ENCODE measurements around the gene WASF3. TPM values are rescaled to one million over a fixed set of nuclear protein-coding genes. Genes with fewer than 3 reads are reported as not detected.

The WASF3 gene
- total RNA-seq, 4 donors from 2014 or later, result 1.4 to 13.9 (median 2.8) TPM

DNA sequence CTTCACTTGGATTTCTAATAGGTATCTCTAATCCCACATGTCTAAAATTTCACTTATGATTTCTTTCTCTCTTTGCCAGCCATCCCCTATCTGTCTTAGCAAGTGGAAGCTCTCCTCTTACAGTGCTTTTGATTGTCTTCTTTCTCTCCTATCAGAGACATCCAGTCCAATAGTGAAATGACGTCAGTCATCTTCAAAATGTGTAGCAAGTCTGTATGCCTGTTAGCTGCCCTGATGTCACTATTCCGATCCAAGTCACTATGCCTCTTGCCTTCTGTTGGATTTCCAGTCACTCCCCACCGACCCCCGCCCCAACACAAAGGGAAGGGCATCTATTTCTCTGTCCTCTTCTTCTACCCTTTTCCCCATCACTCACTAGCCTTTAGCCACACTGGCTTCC is 96.4 kb downstream of the WASF3 start:
- Histone ChIP-seq H3K9me3 (peaks cover 0 to 12% (median 0%) of the 10 kb centered on the region in 3 donors), H3K27ac (no peak overlapping the region), H3K4me1 (no peaks in the 10 kb centered on the region), H3K36me3 (no peaks in the 10 kb centered on the region), H3K4me3 (no peak overlapping the region), H3K27me3 (no peaks in the 10 kb centered on the region)
- TF ChIP-seq, protein P1, sequence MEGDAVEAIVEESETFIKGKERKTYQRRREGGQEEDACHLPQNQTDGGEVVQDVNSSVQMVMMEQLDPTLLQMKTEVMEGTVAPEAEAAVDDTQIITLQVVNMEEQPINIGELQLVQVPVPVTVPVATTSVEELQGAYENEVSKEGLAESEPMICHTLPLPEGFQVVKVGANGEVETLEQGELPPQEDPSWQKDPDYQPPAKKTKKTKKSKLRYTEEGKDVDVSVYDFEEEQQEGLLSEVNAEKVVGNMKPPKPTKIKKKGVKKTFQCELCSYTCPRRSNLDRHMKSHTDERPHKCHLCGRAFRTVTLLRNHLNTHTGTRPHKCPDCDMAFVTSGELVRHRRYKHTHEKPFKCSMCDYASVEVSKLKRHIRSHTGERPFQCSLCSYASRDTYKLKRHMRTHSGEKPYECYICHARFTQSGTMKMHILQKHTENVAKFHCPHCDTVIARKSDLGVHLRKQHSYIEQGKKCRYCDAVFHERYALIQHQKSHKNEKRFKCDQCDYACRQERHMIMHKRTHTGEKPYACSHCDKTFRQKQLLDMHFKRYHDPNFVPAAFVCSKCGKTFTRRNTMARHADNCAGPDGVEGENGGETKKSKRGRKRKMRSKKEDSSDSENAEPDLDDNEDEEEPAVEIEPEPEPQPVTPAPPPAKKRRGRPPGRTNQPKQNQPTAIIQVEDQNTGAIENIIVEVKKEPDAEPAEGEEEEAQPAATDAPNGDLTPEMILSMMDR (IDR thresholded peaks at IDR 0.05), result no peak
- TF ChIP-seq POLR2A (IDR thresholded peaks at IDR 0.05), result no peak
- intact Hi-C loops (cut with DNase I), result no loop called here
- DNase-seq, result no peak
- WGBS, 2 donors, result 88 to 89% methylated on average over 4 of the region's 4 CpGs

DNA sequence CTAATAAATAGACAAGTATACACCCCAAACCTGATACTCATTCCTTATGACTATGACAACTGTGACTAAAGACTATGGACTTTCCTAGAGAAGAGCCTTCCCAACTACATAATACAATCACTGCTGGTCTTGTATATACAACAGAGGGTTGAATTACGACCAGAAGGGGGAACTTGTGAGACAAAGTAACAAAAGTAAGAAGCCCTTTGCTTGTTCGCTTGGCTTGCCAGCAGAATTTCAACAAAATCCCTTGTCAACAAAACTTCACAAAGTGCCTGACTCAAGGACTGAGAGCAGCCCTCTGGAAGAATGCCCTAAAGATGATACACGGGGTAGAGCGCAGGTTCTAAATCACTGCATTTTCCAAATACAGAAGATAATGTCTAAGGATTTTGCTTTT is 99.4 kb downstream of the WASF3 start:
- intact Hi-C loops (cut with DNase I), result no loop called here
- no peak for DNase-seq

DNA sequence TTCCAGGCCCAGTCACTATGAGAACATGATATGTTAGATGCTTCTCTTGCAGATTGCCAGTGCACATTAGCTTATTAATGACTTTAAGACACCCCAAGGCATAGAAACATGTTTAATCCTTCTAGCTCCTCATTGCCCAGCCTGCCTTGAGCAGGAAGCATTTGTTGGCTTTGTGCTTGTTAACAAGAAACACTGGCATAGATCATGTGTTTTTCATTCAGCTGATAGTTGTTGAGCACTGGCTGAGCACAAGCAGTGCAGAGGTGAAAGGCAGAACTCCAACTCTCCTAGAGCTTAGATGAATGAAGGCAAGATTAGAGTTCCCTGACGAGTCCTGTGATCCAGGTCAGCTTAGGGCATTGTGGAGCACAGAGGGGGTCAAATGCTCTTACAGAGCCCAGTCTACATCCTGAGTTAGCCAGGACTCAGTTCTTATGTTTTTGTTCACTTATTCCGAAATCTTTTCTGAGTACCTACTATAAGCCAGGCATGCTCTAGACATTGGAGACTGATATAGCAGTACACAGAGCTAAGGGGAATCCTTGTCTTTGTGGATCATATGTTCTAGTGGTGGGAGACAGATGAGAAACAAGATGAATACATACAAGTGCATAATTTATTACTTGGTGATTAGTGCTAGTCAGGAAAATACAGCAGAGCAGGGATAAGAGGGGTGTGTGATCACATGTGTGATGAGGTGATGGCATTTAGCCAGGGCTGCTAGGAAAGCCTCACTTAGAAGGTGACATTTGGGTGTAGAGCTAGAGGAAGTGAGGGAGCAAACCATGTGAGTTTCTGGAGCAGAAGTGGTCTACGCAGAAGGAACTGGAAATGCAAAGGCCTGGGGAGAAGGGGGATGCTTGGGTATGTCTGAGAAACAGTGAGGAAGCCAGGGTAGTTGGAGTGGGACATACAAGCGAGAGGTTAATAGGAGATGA is 101.2 kb downstream of the WASF3 start:
- H3K4me3 ChIP-seq, result no peak overlapping the region
- H3K27ac ChIP-seq, result no peak overlapping the region
- intact Hi-C loops (cut with DNase I), result no loop called here
- DNase-seq, result no peak
- H3K36me3 ChIP-seq, result no peaks in the 10 kb centered on the region
- no peaks in the 10 kb centered on the region for H3K27me3 ChIP-seq
- WGBS, 2 donors, result 71 to 74% methylated on average over 4 of the region's 4 CpGs
- no peak for TF ChIP-seq POLR2A (IDR thresholded peaks at IDR 0.05)
- TF ChIP-seq, protein P1 (IDR thresholded peaks at IDR 0.05), result no peak
- H3K4me1 ChIP-seq, result no peaks in the 10 kb centered on the region
- no peaks in the 10 kb centered on the region for H3K9me3 ChIP-seq

More for the DNA sequence above, 99.4 kb downstream of the WASF3 start:
- 65 to 67% methylated on average over 4 of the region's 4 CpGs for WGBS, 2 donors
- Histone ChIP-seq H3K27me3 (no peaks in the 10 kb centered on the region), H3K27ac (no peak overlapping the region), H3K36me3 (no peaks in the 10 kb centered on the region), H3K9me3 (no peaks in the 10 kb centered on the region), H3K4me3 (no peak overlapping the region), H3K4me1 (no peaks in the 10 kb centered on the region)
- TF ChIP-seq POLR2A (IDR thresholded peaks at IDR 0.05), result no peak
- TF ChIP-seq, protein P1 (IDR thresholded peaks at IDR 0.05), result no peak

DNA sequence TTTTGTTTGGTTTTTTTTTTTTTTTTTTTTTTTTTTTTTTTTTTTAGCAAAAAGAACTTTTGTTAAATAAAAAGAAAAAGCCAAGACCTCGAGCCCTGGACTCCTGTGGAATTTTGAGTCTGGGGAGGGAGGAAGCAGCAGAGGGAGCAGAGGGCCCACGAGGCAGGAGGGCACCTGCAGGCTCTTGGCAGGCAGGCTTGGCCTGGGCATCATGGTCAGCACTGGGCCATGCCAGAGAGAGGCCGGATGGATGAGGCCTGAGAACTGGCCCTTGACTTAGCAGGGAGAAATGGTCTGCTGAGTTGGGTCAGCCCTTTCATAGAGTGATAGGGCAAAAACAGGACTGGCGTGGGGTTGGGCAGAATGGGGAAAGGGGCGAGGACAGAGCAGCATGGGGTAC is 102.7 kb downstream of the WASF3 start:
- H3K9me3 ChIP-seq, result no peaks in the 10 kb centered on the region
- no peaks in the 10 kb centered on the region for H3K27me3 ChIP-seq
- no peak for TF ChIP-seq POLR2A (IDR thresholded peaks at IDR 0.05)
- TF ChIP-seq, protein P1 (IDR thresholded peaks at IDR 0.05), result no peak
- DNase-seq, result no peak
- no peaks in the 10 kb centered on the region for H3K4me1 ChIP-seq
- H3K4me3 ChIP-seq, result no peak overlapping the region
- H3K36me3 ChIP-seq, result no peaks in the 10 kb centered on the region
- intact Hi-C loops (cut with DNase I), result no loop called here
- WGBS, 2 donors, result 72 to 78% methylated on average over 4 to 5 of the region's 5 CpGs
- no peak overlapping the region for H3K27ac ChIP-seq

DNA sequence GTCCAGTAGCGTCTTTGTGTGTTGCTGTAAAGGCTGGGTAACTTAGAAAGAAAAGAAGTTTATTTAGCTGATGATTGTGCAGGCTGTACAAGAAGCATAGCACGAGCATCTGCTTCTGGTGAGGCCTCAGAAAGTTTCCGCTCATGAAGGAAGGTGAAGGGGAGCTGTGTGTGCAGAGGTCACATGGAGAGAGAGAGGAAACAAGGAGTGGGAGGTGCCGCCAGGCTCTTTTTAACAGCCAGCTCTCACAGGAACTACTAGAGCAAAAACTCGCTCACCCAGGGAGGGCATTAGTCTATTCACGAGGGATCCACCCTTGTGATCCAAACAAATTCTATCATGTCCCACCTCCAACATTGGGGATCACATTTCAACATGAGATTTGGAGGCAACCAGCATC is 103.3 kb downstream of the WASF3 start:
- Histone ChIP-seq H3K4me3 (no peak overlapping the region), H3K27me3 (no peaks in the 10 kb centered on the region), H3K36me3 (no peaks in the 10 kb centered on the region), H3K4me1 (no peaks in the 10 kb centered on the region), H3K9me3 (no peaks in the 10 kb centered on the region), H3K27ac (no peak overlapping the region)
- TF ChIP-seq, protein P1 (IDR thresholded peaks at IDR 0.05), result no peak
- TF ChIP-seq POLR2A (IDR thresholded peaks at IDR 0.05), result no peak
- no peak for DNase-seq
- WGBS, 2 donors, result 76% methylated on average over 6 of the region's 6 CpGs
- intact Hi-C loops (cut with DNase I), result no loop called here

All from esophagus squamous epithelium (tissue), 5 donors.